ENCODE data around the gene HCST.

The HCST gene

DNA sequence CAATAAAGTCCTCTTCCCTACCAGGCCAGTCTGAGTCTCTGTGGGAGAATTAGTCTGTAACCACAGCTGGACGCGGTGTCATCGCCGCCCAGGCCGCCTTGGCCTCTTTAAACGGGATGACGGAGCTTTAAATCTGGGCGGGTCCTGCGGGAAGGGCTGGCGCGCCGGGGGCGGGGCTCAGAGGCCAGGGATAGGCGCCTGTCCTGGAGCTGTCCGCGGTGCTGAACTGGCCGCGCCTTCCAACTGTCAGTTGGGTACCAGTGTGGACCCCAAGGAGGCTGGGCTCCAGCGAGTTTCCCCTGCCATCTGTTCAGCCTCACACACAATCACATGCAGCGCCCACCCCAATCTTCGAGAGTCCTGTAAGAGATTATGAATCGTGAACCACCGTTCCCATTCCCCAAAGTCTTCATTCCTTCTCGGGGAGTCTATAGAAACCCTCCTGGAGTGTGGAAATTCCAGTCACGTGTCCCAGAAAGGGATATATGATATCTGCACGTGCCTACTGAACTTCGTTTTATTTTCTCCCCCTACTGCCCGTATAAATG is 22.5 kb upstream of the HCST start:
- no peak for DNase-seq (ENCODE audit: extremely low read depth, low read depth)
- TF ChIP-seq, protein P1, sequence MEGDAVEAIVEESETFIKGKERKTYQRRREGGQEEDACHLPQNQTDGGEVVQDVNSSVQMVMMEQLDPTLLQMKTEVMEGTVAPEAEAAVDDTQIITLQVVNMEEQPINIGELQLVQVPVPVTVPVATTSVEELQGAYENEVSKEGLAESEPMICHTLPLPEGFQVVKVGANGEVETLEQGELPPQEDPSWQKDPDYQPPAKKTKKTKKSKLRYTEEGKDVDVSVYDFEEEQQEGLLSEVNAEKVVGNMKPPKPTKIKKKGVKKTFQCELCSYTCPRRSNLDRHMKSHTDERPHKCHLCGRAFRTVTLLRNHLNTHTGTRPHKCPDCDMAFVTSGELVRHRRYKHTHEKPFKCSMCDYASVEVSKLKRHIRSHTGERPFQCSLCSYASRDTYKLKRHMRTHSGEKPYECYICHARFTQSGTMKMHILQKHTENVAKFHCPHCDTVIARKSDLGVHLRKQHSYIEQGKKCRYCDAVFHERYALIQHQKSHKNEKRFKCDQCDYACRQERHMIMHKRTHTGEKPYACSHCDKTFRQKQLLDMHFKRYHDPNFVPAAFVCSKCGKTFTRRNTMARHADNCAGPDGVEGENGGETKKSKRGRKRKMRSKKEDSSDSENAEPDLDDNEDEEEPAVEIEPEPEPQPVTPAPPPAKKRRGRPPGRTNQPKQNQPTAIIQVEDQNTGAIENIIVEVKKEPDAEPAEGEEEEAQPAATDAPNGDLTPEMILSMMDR (IDR thresholded peaks at IDR 0.05; ENCODE audit: low read depth, low read length), result no peak

DNA sequence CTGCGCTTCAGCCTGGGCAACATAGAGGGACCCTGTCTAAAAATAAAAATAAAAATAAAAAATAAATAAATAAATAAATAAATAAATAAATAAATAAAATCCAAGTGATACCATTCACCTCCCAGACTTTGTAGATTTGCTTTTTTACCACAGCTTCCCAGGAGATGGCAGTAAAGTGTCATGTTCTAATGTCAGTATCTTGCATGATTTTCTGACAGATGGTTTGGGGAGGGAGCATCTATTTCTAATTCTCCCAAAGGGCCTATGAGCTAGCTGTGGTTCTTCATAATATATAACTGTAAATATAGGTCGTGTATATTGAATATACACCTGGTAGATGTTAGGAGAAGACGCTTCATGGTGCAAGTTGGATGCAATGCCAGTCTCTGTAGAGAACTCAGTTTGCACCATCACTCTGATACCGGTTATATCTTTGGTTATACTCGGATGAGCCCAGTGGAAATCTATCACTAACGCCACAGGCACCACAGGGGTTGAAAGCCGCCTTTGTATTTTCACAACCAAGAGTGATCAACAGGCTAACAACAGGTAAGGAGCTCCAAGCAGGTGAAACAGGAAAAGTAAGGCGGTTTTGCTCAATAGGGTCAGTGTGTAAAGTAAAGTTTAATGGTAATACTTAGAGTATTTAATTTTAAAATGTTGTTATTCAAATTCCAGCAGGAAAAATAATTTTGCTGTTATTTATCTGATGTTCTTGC is 20.1 kb upstream of the HCST start:
- DNase-seq (ENCODE audit: extremely low read depth, low read depth), result peak; percentile 64
- TF ChIP-seq, protein P1 (IDR thresholded peaks at IDR 0.05; ENCODE audit: low read depth, low read length), result peak; percentile 54

DNA sequence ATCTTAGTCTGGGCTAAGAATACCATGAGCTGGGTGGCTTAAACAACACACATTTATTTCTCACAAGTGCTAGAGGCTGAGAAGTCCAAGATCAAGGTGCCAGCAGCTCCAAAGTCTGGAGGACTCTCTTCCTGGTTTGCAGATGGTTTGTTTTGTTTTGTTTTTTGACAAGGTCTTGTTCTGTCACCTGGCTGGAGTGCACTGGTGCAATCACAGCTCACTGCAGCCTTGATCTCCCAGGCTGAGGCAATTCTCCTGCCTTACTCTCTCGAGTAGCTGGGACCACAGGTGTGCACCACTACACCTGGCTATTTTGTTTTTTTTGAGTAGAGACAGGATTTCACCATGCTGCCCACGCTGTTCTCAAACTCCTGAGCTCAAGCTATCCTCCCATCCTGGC is 18.4 kb upstream of the HCST start:
- TF ChIP-seq, protein P1 (IDR thresholded peaks at IDR 0.05; ENCODE audit: low read depth, low read length), result no peak
- no peak for DNase-seq (ENCODE audit: extremely low read depth, low read depth)

DNA sequence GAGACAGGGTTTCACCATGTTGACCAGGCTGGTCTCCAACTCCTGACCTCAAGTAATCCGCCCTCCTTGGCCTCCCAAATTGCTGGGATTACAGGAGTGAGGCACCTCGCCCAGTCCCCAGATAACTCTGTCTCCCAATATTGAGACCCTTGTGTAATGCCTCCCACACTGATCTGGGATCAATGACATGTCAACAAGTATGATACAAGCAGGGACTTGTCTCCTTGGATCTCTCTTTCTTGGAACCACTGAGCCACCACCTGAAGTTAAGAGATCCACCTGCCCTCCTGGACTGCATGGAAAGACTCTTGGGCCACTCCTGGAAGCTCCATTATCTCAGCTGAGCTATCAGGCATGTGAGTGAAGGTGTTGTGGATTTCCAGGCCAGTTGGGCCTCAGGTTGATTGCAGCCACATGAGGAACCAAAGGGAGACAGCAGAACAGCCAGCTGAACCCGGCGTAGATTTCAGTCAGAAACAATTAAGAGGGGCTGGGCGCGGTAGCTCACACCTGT is 17.0 kb upstream of the HCST start:
- TF ChIP-seq, protein P1 (IDR thresholded peaks at IDR 0.05; ENCODE audit: low read depth, low read length), result no peak
- DNase-seq (ENCODE audit: extremely low read depth, low read depth), result no peak

DNA sequence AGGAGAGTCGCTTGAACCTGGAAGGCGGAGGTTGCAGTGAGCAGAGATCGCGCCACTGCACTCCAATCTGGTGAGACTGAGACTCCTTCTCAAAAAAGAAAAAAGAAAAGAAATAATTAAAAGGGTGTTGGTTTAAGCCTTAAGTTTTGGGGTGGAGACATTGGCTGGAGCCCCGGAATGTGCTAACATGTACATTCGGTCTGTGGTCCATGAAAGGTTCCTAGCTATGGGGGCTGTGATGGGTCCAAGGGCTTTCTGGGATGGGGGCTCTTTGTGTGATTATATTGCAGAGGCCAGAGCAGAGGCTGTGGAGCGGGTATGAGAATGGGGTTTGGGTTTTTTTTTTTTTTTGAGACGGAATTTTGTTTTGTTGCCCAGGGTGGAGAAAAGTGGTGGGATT is 16.4 kb upstream of the HCST start:
- TF ChIP-seq, protein P1 (IDR thresholded peaks at IDR 0.05; ENCODE audit: low read depth, low read length), result no peak
- DNase-seq (ENCODE audit: extremely low read depth, low read depth), result no peak

DNA sequence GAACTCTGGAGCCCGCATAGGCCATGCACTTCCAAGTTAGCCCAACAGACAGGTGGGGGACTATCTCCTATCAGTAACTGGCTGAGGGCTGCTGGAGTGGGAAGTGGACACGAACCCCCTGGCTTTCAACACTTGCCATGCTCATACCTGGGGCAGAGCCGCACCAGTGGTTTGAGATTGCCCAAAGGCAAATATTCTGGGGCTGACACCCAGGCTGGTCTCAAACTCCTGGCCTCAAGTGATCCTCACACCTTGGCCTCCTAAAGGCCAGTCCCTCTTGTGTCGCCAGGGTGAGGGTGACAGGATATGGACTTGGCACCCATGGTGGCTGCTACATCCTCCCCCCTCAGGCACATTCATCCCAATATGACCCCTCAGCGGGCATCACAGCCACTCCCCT is 15.1 kb upstream of the HCST start:
- TF ChIP-seq, protein P1 (IDR thresholded peaks at IDR 0.05; ENCODE audit: low read depth, low read length), result no peak

DNA sequence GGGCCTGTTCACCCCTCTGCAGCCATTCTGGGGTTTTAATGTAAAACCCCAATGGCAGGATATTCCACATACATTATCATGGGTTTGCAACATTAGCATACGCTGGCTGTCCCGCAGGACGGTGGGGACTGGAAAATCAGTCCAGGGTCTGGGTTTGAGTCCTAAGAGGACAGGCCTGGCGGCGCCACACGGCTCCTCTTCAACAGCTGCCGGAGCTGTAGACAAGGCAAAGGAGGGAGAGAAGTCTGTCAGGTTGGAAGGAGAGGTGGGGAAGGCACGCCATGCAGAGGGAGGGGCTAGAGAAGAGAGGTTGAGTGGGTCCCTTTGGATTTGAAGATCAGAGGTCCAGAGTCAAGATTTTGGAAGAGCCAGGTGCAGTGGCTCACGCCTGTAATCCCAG is 13.9 kb upstream of the HCST start:
- DNase-seq (ENCODE audit: extremely low read depth, low read depth), result no peak
- TF ChIP-seq, protein P1 (IDR thresholded peaks at IDR 0.05; ENCODE audit: low read depth, low read length), result no peak

More for the DNA sequence above, 15.1 kb upstream of the HCST start:
- DNase-seq (ENCODE audit: extremely low read depth, low read depth), result no peak

Data from AG09319 (cell line).